GM19468 (cell line): ENCODE measurements around the gene NPHP1.
"Not testable (repeated sequence)": the region's sequence is repeated elsewhere in the genome, so short reads cannot be mapped to it uniquely, and the experiment has no call there.

Experiments
- ATAC-seq: cut with Tn5 transposase; IDR thresholded peaks from one replicate; pipeline ENCODE4 v1.9.1; 2021; ENCODE audit warnings: mild to moderate bottlenecking, moderate library complexity, moderate number of reproducible peaks; ENCODE audit not compliant: unreplicated experiment; ENCODE audit errors: extremely low read depth

NPHP1 gene

DNA sequence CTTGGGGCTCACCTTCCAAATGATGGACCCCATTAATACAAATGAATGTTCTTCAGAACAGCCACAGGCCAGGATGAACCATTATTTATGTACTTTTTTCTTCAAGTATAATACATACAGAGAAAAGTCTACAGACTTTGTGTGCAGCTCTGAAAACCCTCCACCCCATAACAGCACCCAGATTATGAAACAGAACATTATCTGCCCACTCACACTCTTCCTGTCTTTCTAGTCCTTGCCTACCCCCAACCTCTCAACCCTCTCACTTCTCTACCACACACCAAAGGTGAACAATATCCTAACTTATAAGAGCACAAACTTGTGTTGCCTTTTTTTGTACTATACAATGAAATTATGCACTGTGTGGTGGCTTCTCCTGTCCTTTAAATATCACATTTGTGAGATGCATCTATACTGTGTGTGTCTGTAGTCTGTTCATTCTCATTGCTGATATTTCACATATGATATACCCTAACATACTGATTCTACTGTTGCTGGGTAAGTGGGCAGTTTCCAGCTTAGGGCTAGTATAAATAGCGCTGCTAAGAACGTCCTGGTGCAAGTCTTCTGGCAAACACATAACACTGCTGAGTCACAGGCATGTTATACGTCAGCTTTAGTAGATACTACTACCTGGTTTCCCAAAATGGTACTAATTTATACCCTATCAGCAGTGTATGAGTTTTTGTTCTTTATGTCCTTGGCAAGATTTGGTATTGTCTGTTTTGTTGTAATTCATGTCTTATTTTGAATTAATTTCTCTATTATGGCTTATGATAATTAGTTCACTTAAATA, 1.0 kb upstream of the NPHP1 start:
- ATAC-seq, result no peak

DNA sequence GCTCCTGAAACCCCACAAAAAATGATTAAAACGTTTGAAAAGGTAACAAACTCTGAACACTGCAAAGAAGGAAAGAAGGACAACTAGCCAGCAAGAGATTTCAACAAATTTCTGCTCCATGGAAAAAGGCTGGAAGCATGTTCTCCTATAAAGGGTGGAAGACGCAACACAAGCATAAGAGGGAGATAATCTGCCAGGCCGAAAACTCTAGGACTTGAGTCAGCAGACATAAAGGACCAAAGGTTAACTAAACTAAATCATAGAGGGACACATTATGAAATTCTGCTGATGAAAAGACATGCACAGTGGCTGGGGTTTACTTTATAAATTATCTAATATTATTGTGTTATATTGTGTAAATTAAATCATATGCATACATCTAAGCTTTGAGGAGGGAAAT, 6.8 kb downstream of the NPHP1 start:
- no peak for ATAC-seq

DNA sequence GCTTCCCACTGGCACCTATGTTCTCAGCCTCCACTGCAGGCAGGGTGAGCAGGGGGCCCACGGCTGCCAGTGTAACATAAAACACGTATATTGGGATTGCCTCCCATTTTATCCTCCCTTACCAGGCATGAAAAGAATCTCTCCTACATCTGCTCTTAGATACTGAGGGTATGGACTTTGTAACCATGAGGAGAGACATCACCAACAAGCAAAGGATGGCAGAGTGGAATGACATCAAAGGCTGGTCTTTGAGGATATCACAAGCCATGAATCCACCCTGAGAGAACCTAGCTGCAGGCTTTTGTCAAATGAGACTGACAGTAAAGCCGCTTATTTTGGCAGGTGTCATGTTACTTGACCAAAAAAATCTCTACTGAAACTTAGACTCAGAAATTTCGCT, 7.4 kb downstream of the NPHP1 start:
- no peak for ATAC-seq

DNA sequence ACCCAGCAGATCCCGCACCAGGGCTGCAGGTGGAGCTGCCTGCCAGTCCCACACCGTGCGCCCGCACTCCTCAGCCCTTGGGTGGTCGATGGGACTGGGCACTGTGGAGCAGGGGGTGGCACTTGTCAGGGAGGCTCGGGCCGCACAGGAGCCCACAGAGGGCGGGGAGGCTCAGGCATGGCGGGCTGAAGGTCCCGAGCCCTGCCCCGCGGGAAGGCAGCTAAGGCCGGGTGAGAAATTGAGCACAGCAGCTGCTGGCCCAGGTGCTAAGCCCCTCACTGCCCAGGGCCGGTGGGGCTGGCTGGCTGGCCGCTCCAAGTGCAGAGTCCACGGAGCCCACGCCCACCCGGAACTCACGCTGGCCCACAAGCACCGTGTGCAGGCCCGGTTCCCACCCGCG, 14.6 kb downstream of the NPHP1 start:
- ATAC-seq, result not testable (repeated sequence)

DNA sequence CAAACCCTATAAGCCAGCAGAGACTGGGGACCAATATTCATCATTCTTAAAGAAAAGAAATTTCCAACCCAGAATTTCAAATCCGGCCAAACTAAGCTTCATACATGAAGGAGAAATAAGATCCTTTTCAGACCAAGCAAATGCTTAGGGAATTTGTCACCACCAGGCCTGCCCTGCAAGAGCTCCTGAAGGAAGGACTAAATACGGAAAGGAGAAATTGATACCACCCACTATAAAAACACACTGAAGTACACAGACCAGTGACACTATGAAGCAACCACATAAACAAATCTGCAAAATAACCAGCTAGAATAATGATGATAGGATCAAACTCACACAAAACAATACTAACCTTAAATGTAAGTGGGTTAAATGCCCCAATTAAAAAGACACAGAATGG, 22.4 kb downstream of the NPHP1 start:
- no peak for ATAC-seq

DNA sequence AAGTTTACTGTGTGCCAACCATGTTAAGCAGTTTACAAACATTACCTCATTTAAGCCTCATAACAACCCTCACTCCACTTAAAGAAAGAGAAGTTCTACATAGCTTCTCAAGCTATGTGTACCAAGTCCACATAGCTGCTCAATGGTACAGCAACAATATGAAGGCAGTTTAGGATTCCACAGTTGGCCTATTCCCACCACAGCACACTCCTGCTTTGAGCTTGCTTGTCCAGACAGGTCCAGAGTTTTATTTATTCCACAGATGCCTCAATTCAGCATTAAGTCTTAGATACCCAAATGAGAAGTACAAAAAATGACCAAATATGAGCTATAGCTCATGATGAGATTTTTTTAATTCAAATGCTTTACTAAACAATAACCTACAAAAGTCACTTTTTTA, 24.8 kb downstream of the NPHP1 start:
- no peak for ATAC-seq

DNA sequence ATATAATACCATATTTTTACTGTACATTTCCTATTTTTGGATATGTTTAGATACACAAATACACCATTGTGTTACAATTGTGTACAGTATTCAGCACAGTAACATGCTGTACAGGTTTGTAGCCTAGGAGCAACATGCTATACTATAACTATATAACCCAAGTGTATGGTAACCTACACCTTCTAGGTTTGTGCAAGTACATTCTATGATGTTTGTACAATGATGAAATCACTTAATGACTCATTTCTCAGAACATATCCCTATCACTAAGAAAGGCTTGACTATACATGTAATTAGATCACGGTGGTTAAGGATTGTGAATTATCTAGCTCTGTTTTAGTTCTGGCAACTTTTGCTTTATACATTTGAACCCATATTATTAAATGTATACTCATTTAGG, 31.3 kb downstream of the NPHP1 start:
- no peak for ATAC-seq

DNA sequence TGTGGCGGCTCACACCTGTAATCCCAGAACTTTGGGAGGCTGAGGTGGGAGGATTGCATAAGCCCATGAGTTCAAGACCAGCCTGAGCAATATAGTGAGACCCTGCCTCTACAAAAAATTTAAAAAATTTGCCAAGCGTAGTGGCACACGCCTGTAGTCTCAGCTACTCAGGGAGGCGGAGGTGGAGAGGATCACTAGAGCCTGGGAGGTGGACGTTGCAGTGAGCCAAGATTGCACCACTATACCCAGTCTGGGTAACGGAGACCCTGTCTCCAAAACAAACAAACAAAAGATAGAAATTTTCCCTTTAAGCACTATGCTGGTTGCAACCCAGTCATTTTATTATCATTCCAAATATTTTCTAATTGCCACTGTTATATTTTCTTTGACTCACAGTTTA, 32.3 kb downstream of the NPHP1 start:
- no peak for ATAC-seq

DNA sequence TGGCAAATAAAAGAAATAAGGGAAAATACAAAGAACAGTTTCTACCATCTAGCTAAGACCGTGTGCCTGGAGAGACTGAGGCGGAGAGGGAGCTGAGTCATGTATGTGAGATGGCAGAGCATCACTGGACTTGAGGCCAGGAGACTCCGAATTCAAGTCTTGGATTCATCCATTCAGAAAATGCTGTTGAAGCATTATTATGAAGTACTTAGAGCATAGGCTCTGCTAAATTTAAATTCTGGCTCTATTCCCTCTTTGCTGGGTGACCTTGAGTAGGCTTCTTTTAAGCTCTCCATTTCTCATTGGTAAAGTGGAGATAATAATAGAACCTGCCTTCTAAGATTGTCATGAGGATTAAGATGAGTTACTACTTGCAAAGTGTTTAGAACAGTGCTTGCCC, 34.7 kb downstream of the NPHP1 start:
- no peak for ATAC-seq

DNA sequence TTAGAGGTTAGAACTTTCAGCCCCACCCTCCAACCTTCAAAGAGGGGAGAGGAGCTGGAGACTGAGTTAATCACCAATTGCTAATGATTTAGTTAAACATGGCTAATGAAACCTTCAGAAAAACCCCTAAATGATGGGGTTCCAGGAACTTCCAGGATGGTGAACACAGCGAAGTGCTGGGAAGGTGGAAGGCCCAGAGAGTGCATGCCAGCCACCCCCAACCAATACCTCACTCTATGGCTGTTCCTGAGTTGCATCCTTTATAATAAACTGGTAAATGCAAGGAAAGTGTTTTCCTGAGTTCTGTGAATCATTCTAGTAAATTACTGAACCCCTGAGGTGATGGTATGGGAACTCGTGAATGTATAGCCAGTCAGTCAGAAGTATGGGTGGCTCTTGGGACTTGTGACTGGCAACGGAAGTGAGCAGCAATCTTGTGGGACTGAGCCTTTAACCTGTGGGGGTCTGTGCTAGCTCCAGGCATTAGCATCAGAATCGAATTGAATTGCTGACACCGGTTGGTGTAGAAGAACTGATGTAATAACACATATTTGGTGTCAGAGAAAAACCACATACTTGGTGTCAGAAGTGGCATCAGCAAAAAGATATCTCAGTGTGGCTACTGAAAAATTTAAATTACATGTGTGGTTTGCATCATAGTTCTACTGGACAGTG, 37.4 kb downstream of the NPHP1 start:
- no peak for ATAC-seq

DNA sequence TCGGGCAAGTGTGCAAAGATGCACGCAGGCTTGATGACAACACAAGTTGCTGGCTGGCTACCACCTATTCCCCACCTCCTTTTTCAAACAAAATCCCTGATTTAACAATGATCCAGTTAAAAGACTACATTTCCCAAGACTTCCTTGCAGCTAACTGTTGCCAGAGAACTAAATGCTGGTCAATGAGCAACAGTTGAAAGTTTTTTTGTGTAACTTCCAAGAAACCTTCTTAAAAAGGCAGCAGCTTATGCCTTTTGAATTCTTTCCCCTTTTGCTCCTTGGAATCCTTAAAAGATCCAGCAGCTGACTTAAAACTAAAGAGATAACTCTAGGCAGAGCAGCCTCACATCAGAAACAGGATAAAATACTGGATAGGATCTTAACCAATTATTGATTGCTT, 38.5 kb downstream of the NPHP1 start:
- ATAC-seq, result no peak

DNA sequence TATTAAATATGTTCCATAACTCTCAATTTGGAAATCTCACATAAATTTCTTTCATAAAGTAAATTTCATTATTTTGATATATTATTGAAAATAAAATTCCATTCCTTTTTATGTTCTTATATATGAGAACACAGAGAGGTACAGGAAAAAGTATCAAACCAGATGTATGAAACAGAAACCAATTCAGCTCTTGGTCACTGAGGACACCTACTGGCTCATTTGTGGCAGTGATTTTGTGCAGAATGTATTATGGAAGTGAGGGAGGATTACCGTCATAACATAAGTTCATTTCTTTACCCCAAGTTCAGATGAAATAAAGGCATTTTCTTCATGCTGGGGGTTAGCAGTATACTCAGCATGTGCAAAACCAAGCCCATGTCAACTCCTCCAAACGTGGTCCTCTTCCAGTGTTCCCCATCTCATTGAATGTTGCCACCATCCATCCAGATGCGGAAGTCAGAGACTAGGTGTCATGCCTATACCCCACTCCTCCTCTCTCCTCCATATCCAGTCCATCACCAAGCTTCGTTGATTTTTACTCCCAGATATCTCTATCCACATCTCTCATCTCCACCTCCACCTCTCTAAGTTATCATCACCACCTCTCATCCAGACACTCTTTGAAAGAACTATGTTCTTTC, 47.5 kb downstream of the NPHP1 start:
- ATAC-seq, result no peak

DNA sequence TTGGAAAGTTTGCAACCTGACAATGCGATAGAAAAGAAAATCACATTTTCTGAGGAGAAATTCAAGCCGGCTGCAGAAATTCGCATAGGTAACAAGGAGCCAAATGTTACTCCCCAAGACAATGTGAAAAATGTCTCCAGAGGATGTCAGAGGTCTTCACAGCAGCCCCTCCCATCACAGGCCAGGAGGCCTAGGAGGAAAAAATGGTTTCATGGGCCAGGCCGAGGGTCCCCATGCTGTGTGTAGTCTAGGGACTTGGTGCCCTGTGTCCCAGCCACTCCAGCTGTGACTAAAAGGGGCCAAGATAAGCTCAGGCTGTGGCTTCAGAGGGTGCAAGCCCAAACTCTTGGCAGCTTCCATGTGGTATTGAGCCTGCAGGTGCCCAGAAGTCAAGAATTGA, 50.0 kb downstream of the NPHP1 start:
- ATAC-seq, result not testable (repeated sequence)

DNA sequence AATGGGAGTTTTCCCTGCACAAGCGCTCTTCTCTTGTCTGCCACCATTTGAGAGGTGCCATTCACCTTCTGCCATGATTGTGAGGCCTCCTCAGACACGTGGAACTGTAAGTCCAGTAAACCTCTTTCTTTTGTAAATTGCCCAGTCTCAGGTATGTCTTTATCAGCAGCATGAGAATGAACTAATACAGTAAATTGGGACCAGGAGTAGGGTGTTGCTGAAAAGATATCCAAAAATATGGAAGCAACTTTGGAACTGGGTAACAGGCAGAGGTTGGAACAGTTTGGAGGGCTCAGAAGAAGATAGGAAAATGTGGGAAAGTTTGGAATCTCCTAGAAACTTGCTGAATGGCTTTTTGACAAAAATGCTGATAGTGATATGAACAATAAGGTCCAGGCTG, 50.6 kb downstream of the NPHP1 start:
- ATAC-seq, result not testable (repeated sequence)

DNA sequence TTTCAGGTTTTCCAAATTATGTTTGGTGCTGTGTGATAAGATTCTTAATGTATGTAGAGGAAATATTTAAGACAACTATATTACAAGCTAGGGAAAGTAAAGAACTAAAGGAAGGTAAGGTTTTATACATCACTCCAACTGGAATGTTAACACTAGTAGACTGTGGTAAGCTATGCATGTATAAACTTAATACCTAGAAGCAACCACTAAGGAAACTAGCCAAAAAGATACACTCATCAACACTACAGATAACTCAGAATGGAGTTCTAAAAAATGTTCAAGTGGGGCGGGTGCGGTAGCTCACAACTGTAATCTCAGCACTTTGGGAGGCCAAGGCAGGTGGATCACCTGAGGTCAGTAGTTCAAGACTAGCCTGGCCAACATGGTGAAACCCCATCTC, 51.4 kb downstream of the NPHP1 start:
- no peak for ATAC-seq

DNA sequence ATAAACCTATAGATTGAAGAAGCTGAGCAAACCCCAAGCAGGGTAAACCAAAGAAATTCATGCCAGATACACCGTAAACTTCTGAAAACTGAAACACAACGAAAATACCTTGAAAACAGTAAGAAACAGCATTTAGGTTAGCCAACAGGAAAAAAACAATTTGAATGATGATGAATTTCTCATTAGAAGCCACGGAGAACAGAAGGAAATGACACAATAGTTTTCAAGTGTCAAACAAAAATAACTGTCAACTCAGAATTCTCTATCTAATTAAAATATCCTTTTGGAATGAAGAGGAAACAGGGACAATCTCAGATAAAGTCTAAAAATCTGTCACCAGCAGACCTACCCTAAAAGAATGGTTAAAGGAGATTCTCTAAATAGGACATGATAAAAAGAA, 51.9 kb downstream of the NPHP1 start:
- ATAC-seq, result no peak

DNA sequence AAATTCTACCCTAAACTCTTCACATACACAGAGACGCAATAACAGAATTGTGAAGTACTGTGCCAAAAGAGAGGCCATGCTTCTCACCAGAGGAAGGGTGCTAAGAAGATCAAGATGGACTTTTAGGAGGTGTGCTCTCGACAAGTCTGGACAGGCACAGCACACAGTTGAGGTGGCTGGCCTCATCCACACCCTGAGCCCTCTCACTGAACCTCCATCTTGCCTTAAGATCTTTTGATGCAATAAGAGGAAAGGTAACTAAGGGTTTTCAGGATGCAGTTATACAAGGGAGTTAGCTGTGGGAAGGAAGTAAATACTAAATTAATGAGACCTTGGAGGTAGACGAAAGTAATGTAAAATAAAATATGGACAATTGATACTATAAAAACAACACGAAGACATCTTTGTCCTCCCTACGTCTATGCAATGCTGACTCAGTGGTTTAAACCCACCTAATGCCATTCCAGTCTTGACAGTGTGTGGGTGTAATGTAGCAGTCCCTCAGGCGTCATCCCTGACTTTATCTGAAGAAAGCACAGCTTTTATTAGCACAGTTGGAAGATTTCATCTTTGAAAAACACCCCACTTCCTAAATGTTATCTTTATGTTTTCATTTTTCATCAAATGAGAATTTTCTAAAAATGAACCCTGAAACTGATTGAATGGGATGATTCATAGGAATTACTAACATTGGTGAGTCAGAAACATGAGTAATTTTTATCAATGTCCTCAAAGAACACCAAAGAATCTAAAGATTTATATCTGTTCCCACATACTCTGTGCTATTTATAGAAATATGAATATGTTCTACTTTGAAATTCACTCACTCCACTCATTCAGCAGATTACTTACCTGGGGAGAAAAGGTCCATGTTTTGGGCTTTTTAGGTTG, 55.2 kb downstream of the NPHP1 start:
- no peak for ATAC-seq

DNA sequence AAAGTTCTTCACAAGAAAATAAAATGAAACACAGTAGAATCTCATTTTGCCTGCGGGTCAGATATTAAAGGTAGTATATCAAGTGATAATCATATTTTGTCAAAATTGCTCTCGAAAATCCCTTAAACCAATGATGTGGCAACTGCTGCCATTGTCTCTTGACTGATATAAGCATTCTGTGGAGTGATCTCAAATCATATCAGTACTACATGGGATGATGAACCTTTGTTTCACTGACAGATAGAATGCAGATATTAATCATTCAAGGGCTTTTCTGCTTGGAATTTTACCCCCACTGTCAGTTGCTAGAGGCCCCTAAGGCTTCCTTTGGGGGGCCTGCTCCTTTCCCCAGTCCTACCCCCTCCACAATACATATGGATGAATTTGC, 57.9 kb downstream of the NPHP1 start:
- ATAC-seq, result no peak

DNA sequence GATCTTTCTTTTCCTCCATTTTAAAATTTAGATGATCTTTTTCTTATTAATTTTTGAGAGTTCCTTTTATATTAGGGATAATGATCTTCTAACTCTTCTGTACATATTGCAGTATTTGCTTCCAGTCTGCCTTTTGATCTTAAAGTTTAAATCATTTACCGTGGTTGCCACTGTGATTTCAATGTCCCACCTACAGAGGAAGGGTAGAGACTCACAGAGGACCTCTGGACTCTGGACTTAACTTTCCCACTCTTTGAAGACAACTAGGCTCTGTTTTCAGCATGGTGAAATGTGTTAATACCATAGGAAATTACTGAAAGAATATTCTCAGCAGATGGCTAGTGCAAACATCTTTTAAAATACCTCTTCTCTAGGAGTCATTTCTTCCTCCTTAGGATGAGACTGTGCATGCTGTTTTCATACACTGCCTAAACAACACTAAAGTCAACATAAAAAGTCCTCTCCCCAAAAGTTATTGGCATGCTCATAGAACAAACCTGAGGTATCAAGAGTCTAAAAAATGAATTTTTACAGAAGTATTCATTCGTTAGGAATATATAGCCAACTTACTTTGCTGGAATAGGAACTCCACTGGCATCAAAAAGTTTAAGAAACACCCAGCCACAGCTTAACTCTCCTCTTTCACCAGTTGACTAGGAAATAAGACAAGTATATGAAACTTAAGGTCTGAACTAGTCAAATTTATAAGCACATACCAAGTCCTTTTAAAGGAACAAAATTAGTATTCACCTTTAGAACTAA, 58.4 kb downstream of the NPHP1 start:
- no peak for ATAC-seq

DNA sequence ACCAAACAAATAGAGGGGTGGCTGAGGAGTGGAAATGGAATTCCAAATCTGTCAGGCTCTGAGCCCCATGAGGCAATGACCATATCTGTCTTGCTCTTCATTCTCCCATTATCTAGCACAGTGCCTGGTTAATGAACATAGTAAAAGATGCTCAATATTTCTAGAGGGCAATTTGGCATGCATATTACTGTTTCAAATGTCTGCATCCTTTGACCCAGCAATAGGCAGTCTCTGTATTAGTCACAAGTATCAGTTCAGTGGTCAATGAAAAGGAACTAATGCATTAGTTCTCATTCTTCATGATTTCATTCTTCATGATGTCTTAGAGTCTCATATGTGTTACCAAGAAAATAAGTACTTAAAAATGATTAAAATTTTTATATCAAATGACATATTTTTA, 60.8 kb downstream of the NPHP1 start:
- no peak for ATAC-seq
